Smooth muscle cell (in vitro differentiated cells): ENCODE results near the gene KIDINS220. TPM values are rescaled to one million over a fixed set of nuclear protein-coding genes. Genes with fewer than 3 reads are reported as not detected.

ENCODE experiments used
- DNase-seq: peaks from one replicate; lab custom pipeline; 2025; ENCODE audit not compliant: unreplicated experiment; lab: John Stamatoyannopoulos, UW
- H2AFZ ChIP-seq: fragments of 200-600 bp; sonication (generic); 2 replicates; pipeline ENCODE4 v1.6.0; 2016; ENCODE audit warnings: antibody characterized with exemption, low read depth, mild to moderate bottlenecking
- H3F3A ChIP-seq: fragments of 200-600 bp; sonication (generic); 2 replicates; pipeline ENCODE4 v1.6.0; 2017; ENCODE audit warnings: antibody characterized with exemption, low read depth
- H3K27ac ChIP-seq: fragments of 200-600 bp; sonication (generic); 2 replicates; pipeline ENCODE4 v1.5.1; 2016; ENCODE audit warnings: low read depth, mild to moderate bottlenecking
- H3K27me3 ChIP-seq: fragments of 200-600 bp; sonication (generic); 2 replicates; pipeline ENCODE4 v1.6.1; 2016; ENCODE audit warnings: low read depth, mild to moderate bottlenecking
- H3K36me3 ChIP-seq: fragments of 200-600 bp; sonication (generic); 2 replicates; pipeline ENCODE4 v1.5.1; 2016; ENCODE audit warnings: low read depth
- H3K4me1 ChIP-seq: fragments of 200-600 bp; sonication (generic); 2 replicates; pipeline ENCODE4 v1.5.1; 2016; ENCODE audit warnings: low read depth
- H3K4me2 ChIP-seq: fragments of 200-600 bp; sonication (generic); 2 replicates; pipeline ENCODE4 v1.6.0; 2016; ENCODE audit warnings: mild to moderate bottlenecking
- H3K4me3 ChIP-seq: fragments of 200-600 bp; sonication (generic); 2 replicates; pipeline ENCODE4 v1.5.1; 2016; ENCODE audit warnings: mild to moderate bottlenecking
- H3K79me2 ChIP-seq: fragments of 200-600 bp; sonication (generic); 2 replicates; pipeline ENCODE4 v1.6.0; 2016; ENCODE audit warnings: low read depth, mild to moderate bottlenecking
- H3K9ac ChIP-seq: fragments of 200-600 bp; sonication (generic); 2 replicates; pipeline ENCODE4 v1.6.0; 2016; ENCODE audit warnings: low read depth
- H3K9me3 ChIP-seq: fragments of 200-600 bp; sonication (generic); replicated peaks from 2 replicates; pipeline ENCODE4 v1.5.1; 2016; ENCODE audit warnings: low read depth
- H4K20me1 ChIP-seq: fragments of 200-600 bp; sonication (generic); 2 replicates; pipeline ENCODE4 v1.6.0; 2016; ENCODE audit warnings: low read depth
- WGBS: methylation state at CpG from one replicate; pipeline ENCODE4 v1.1.7; 2016; ENCODE audit warnings: low lambda C conversion rate; 5-methylcytosine and 5-hydroxymethylcytosine counted together
- polyA plus RNA-seq: library from polyadenylated mRNA; unstranded; fragments of >200 nt; fragmentation: Nextera tagmentation; extraction: Ambion mirVana; gene quantifications from 2 replicates; pipeline ENCODE4 v1.2.1, GENCODE V29; 2016
- total RNA-seq: library from RNA; depleted of rRNA; stranded (reverse); fragments of >200 nt; gene quantifications from 2 replicates; pipeline ENCODE4 v1.2.3, GENCODE V29; 2014
- TF ChIP-seq, protein P1 (sequence below): fragments of 200-600 bp; sonication (generic); IDR thresholded peaks from 2 replicates; pipeline ENCODE4 v1.5.1; 2017; ENCODE audit warnings: borderline replicate concordance, mild to moderate bottlenecking, antibody characterized with exemption; ENCODE audit not compliant: insufficient read depth, poor library complexity, severe bottlenecking

KIDINS220 gene
- total and polyA plus RNA-seq, 2 experiments from 2014 or later: 17.8 to 54.9 TPM

DNA sequence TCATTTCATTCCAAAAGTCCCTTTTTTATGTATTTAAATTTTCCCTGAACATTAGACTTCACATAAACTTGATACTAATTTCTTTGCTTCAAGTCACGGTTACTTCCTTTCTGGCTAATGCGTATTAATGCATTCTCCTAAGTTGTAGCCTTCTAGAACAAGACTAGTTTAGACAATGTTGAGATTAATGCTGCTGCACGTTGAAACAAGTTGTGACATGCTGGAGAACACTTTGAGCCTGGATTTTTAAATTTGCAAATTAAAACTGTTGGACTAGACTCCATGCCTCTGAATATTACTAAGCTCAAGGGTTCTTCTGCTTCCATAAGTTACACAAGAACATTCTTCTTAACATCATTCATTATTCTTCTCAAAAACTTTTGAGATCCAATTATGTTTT is 126.5 kb downstream of the KIDINS220 start:
- H3K79me2 ChIP-seq: no peaks in the 10 kb centered on the region
- WGBS: 84% methylated on average over 3 of the region's 3 CpGs
- no peaks in the 10 kb centered on the region for H4K20me1 ChIP-seq
- no peak overlapping the region for H2AFZ ChIP-seq
- no peaks in the 10 kb centered on the region for H3K36me3 ChIP-seq
- TF ChIP-seq, protein P1, sequence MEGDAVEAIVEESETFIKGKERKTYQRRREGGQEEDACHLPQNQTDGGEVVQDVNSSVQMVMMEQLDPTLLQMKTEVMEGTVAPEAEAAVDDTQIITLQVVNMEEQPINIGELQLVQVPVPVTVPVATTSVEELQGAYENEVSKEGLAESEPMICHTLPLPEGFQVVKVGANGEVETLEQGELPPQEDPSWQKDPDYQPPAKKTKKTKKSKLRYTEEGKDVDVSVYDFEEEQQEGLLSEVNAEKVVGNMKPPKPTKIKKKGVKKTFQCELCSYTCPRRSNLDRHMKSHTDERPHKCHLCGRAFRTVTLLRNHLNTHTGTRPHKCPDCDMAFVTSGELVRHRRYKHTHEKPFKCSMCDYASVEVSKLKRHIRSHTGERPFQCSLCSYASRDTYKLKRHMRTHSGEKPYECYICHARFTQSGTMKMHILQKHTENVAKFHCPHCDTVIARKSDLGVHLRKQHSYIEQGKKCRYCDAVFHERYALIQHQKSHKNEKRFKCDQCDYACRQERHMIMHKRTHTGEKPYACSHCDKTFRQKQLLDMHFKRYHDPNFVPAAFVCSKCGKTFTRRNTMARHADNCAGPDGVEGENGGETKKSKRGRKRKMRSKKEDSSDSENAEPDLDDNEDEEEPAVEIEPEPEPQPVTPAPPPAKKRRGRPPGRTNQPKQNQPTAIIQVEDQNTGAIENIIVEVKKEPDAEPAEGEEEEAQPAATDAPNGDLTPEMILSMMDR: no peak
- no peaks in the 10 kb centered on the region for H3K9me3 ChIP-seq
- no peaks in the 10 kb centered on the region for H3F3A ChIP-seq
- no peak overlapping the region for H3K27ac ChIP-seq
- H3K27me3 ChIP-seq: no peaks in the 10 kb centered on the region
- DNase-seq: no peak
- H3K4me1 ChIP-seq: no peaks in the 10 kb centered on the region
- H3K4me2 ChIP-seq: no peak overlapping the region
- no peak overlapping the region for H3K9ac ChIP-seq
- no peak overlapping the region for H3K4me3 ChIP-seq

DNA sequence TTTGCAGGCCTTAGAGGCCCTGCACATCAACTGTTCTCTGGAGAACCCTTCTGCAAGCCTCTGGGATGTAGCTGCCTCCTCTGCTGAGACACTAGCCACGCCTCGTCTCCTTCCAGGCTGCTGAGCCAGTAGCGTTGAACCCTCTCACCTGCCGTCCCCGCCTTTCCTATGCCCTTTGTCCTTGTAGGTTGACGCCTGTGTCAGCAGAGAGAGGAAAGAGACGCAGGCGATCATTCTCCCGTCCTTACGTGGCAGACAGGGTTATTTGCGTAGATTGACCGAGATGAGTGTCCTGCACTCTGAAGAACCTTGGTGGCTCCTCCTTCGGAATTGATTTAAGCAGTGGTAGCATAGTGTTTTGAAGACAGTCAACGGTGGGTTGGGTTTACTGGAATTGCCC is 127.8 kb downstream of the KIDINS220 start:
- Histone ChIP-seq H3K4me2 (no peak overlapping the region), H3K27ac (no peak overlapping the region), H3K36me3 (no peaks in the 10 kb centered on the region), H3K27me3 (no peaks in the 10 kb centered on the region), H3K4me1 (peaks cover 2% of the 10 kb centered on the region), H3K9ac (no peak overlapping the region), H3F3A (no peaks in the 10 kb centered on the region), H3K4me3 (no peak overlapping the region), H3K79me2 (no peaks in the 10 kb centered on the region), H2AFZ (no peak overlapping the region), H3K9me3 (no peaks in the 10 kb centered on the region), H4K20me1 (no peaks in the 10 kb centered on the region)
- no peak for DNase-seq
- 90% methylated on average over 14 of the region's 14 CpGs for WGBS
- TF ChIP-seq, protein P1: no peak

DNA sequence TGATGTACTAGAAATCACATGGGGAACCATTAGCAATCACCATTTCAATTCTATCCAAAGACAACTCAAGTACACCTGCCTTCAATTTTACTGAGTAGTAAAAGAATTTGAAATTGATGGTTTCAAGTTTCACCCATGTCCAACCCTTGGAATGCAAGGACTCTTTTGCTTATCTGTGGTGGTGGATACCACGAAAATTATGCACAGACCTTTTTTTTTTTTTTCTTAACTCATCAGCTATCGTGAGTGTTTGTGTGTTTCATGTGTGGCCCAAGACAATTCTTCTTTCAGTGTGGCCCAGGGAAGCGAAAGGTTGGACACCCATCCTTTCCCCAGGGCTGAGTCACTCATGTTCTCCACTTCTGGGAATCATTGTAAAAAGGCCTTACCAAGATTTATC is 132.5 kb downstream of the KIDINS220 start:
- no peak overlapping the region for H3K9ac ChIP-seq
- TF ChIP-seq, protein P1: no peak
- no peak overlapping the region for H3K27ac ChIP-seq
- no peaks in the 10 kb centered on the region for H3K27me3 ChIP-seq
- H3K4me1 ChIP-seq: peaks cover 6% of the 10 kb centered on the region
- H3K4me3 ChIP-seq: no peak overlapping the region
- H3K36me3 ChIP-seq: no peaks in the 10 kb centered on the region
- H2AFZ ChIP-seq: no peak overlapping the region
- no peaks in the 10 kb centered on the region for H4K20me1 ChIP-seq
- WGBS: 54% methylated on average over 3 of the region's 3 CpGs
- DNase-seq: no peak
- no peaks in the 10 kb centered on the region for H3F3A ChIP-seq
- H3K79me2 ChIP-seq: no peaks in the 10 kb centered on the region
- H3K9me3 ChIP-seq: no peaks in the 10 kb centered on the region
- no peak overlapping the region for H3K4me2 ChIP-seq

DNA sequence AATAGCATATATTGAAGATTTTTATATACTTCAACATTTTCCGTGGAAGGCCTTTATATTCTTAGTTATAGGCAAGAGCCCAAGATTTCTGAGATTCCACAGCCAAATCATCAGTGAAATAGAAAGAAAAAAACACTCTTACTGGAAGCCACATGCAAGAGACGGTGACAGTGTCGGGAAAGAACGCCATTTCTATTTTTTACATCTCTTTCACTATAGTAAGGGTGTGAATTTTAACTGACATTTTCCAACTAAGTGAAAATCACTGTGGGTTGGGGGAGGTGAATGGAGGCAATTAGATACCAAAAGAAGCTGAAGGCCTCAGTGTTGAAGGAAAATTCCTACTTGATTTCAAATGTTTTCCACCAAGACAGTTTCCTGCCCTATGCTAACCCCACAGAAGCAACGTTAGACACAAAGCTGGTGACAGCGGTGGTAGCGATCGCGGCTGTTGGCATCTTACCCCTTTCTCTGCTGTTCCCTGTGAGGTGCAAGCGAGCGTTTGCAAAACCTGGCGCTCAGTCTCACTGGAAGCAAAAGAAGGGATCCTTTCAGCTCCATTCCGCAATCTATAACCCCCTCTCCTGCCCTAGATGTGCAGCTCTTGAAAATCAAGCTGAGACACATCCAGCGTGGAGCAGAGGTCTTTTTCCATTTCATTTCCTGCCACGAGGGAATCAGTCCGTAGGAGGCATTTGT is 135.6 kb downstream of the KIDINS220 start:
- H2AFZ ChIP-seq: no peak overlapping the region

More for the DNA sequence above, 135.6 kb downstream of the KIDINS220 start:
- peaks cover 6% of the 10 kb centered on the region for H3K4me1 ChIP-seq
- no peaks in the 10 kb centered on the region for H3K27me3 ChIP-seq
- TF ChIP-seq, protein P1: no peak
- no peak overlapping the region for H3K9ac ChIP-seq
- 94% methylated on average over 16 of the region's 16 CpGs for WGBS
- H3K27ac ChIP-seq: no peak overlapping the region
- no peaks in the 10 kb centered on the region for H4K20me1 ChIP-seq
- no peaks in the 10 kb centered on the region for H3K36me3 ChIP-seq
- H3K4me3 ChIP-seq: no peak overlapping the region
- H3F3A ChIP-seq: no peaks in the 10 kb centered on the region
- no peaks in the 10 kb centered on the region for H3K79me2 ChIP-seq
- H3K4me2 ChIP-seq: no peak overlapping the region
- no peaks in the 10 kb centered on the region for H3K9me3 ChIP-seq
- no peak for DNase-seq
